ENCODE measurements around the gene CELSR1.

- TF ChIP-seq, protein P1, sequence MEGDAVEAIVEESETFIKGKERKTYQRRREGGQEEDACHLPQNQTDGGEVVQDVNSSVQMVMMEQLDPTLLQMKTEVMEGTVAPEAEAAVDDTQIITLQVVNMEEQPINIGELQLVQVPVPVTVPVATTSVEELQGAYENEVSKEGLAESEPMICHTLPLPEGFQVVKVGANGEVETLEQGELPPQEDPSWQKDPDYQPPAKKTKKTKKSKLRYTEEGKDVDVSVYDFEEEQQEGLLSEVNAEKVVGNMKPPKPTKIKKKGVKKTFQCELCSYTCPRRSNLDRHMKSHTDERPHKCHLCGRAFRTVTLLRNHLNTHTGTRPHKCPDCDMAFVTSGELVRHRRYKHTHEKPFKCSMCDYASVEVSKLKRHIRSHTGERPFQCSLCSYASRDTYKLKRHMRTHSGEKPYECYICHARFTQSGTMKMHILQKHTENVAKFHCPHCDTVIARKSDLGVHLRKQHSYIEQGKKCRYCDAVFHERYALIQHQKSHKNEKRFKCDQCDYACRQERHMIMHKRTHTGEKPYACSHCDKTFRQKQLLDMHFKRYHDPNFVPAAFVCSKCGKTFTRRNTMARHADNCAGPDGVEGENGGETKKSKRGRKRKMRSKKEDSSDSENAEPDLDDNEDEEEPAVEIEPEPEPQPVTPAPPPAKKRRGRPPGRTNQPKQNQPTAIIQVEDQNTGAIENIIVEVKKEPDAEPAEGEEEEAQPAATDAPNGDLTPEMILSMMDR (IDR thresholded peaks at IDR 0.05): no peak
- TF ChIP-seq POLR2A (IDR thresholded peaks at IDR 0.05): no peak
Measured at GRCh38 chr22:46373921-46374662, 163.3 kb downstream of the CELSR1 start.

All from adrenal gland (tissue), 5 donors.